Pons (tissue), 1 donor: ENCODE measurements around the gene TLE3.

Experiments
- DNase-seq: peaks from one replicate; pipeline ENCODE4 v3.0.0-alpha.2; 2016; ENCODE audit warnings: low spot score

The TLE3 gene

GRCh38 chr15:70048198-70048565 is 49.5 kb downstream of the TLE3 start:
- no peak for DNase-seq

DNA sequence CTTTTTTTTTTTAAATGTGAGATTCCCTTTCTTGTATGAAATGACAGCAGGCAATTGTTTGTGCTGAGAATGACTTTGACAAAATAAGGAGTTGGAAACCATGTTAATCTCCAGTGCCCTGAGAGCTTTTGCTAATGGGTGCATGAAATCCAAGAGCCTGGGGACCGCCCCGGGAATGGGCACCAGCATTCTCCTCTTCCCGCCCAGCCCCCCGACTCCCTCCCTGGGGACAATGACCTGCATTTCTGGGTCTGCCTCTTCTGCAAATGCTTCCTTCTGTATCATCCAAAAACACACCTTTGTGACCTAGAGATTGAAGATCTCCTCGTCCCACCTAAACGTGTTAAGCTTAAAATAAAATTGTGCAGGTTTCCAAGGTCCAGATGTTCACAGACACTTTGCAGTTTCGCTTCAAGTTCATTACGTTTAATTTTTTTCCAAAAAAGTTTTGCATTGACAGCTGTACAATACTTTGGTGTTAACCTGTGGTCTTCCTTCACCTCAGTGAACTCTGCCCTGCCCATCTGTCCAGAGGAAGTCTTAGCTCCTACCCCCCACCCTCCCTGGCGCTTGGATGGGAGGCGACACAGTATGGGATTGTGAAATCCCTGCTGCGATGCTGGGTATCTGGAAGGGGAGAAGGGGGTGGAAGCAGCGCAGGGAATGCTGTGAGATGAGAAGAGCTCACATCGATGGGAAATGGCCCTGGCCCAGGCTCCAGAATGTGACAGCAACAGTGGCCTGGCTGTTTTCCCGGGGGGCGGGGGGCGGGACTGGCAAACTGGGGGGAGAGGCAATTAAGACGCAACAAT is 50.1 kb downstream of the TLE3 start:
- DNase-seq = no peak

GRCh38 chr15:70046679-70047369 is 50.9 kb downstream of the TLE3 start:
- no peak for DNase-seq

DNA sequence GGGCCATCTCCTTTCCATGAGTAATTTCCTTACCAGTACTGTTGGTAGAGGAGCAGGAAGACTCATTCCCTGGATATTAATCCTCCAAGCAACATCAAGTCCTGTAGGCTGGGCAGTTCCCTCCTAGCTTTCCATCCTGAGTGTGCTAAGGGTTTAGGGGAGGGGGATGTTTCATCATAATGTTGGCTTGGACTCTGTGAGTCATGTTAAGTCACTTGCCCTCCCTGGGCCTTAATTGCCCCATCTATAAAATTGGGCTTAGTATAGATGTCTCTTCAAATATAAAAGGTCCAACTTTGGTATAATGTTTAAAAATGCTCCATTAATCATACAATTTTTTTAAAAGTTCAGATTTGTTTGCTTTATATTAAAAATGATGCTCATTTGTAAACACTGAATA is 52.7 kb downstream of the TLE3 start:
- DNase-seq = no peak

DNA sequence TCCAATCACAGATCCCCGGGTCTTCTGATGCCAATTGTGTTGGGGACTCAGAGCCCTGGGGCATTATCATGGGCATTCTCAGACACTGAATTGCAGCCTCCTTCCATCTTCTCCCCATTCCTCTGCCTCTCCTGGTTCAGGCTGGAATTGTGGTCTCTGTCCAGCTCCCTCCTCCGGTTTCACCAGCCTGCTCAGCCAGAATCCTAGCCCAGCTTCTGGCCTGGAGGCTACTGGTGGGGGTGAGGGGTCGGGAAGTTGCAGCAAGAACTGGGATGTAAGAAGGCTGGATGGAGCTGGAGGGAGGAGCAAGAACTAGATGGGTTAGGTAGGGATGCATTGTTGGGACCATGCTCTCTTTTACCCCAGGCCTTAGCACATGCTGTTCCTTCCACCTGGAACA is 53.5 kb downstream of the TLE3 start:
- DNase-seq = no peak

- no peak for DNase-seq
Observed at GRCh38 chr15:70043590-70043989, 54.1 kb downstream of the TLE3 start.

GRCh38 chr15:70042553-70043214 is 55.0 kb downstream of the TLE3 start:
- no peak for DNase-seq

GRCh38 chr15:70039917-70040316 is 57.8 kb downstream of the TLE3 start:
- no peak for DNase-seq

DNA sequence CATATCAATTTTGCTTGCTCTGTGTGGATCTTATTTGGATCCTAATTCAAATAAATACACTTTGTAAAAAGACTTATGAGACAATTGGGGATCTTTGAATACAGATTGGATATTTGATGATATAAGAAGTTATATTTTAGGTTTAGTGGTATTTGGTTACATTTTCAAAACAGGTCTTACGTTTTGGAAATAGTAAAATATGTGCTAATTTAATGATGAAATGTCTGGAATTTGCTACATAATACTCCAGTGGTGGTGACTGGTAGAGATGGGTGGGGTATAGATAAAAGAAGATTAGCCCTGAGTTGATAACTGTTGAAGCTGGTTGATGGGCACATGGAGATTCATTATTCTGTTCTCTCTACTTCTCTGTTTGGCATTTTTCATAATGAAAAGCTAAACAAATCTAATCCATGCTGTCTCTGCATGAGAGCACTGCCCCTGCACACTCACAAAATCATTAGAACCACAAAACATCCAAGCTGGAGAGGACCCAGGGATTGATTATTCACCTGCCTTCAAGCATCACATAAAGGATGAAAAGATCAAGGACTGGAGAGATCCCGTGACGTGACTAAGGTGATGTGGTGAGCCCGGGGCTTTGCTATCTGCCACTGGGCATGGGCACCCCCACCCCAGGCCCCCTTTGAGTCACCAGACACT is 58.9 kb downstream of the TLE3 start:
- DNase-seq = no peak

GRCh38 chr15:70037292-70037640 is 60.5 kb downstream of the TLE3 start:
- no peak for DNase-seq

DNA sequence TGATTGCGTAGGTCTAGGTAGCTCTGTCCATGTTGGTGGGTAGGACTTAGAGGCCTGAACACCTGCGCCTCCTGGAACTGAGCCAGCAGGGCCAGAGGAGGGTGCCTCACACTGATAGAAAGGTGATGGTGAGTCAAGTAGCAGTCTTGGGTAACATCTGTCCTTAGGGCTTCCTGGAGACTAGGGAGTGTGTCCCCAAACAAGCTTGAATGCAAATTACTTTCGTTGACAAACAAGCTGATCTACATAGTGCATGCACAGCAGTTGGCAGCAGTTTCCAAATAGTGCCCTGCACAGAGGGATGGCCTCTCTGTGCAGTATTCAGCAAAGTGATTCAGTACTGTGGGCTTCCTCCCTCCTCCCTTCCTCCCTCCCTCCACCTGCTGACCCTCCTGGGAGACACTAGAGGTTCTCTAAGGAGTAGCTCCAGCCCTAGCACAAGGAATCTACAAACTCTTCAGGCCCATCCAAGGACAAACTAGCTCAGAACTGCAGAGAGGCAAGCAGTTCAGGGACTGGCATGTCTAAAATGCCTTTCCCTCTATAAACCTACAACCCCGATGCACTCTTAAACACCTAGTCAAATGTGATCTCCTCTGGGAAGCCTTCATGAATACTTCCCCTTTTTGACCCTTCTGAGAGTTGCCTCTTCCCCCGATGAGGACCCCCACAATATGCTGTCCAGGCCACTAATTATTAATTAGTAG is 61.0 kb downstream of the TLE3 start:
- DNase-seq = no peak

DNA sequence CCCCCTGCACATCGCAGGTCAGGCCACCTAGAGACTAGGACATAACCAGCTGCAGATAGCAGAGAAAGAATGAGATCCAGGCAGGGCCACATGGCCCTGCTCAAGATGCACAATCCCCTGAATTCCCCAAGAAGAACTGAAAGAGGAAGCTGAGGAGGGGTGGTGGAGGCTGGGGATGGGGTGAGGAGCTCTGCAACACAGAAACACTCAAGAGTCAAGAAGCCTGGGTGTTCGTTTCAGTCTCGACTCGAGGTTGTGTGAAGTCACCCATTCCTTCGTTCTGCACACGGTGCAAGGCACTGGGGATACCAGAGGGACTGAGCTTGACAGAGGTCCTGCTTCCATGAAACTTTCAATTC is 62.0 kb downstream of the TLE3 start:
- DNase-seq = peak; percentile 66

- DNase-seq = no peak
Observed at GRCh38 chr15:70035051-70035718, 62.5 kb downstream of the TLE3 start.

DNA sequence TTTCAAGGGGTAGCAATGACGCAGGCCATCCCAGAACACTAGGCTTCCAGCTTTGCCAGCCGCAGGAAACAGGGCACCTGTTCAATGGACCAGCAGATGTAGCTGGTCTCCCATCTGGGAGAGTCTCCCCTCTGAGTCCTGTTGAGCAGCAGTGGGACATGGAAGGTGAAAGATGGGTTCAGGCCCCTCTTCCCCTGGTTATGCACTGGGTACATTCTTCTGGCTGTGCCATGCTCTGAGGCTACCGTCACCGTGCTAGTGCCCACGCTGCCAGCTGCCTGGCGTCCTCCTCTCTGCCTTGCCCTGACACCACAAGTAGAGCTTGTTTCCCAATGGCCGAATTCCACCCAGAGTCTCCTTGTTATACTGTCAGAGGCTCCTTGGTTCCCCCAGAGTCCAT is 63.1 kb downstream of the TLE3 start:
- no peak for DNase-seq

- DNase-seq = no peak
Observed at GRCh38 chr15:70034141-70034540, 63.6 kb downstream of the TLE3 start.

DNA sequence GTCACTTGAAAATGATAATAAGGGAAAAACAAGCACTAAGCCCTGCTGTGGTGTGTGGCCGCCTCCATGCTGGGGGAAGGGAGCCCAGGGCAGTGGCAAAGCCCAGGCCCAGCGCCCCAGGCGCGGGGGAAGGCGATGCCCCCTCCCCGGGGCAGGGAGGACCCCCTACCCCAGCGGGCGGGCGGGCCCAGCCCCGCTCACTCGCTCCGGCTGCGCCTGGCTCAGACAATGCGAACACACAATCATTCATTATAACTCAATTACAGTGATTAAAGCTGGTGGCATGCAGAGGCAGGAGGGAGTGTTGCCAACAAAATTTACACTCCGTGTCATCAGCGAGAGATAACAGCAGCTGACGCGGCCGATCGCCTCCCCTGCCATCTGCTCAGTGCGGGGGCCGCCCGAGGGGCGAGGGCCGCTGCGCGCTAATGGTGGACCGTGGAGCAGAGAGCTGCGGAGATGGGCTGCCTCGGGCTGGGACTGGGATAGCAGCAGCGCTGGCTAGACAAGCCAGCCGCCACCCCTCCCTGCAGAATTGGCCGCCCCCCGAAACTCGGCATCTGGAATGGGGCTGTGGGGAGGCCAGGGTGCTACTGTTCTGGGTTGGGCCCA is 64.1 kb downstream of the TLE3 start:
- peak; percentile 51 for DNase-seq

DNA sequence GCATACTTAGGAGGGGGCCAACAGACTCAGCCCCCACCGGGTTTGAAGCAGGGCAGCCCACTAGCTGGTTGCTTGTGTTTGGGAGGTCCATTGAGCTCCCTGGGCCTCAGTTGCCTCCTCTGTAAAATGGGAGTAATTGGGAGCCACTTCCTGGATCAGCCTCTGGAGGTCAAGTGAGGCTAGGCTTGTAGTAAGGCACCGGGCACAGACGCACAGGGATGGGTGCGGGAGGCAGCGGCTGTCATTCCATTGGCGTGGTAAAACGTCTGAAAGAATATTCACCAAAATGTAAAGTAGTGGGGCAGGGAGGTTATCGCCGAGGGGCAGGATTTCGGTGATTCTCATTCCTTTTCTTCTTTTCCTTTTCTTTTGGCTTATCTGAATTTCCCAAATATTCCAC is 64.6 kb downstream of the TLE3 start:
- DNase-seq = no peak

GRCh38 chr15:70032509-70032908 is 65.2 kb downstream of the TLE3 start:
- DNase-seq = no peak

DNA sequence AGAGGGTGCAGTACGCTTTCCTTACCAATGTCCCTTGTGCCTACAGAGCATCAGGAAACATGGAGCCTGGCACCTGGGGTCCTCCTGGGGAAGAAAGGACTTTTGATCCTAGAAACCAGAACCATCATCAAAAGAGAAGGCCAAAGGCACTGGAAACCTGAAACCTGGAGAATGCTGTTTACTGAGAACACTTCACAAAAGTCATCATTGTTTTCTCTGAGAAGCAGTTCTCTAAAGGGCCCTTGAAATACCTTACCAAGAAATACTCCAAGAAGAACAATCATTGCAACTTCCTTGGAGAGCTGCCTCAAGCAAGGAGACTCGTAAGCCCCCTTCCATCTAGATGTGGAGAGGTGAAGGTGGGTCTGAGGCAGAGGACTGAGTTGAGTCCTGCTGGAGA is 66.0 kb downstream of the TLE3 start:
- DNase-seq = no peak

GRCh38 chr15:70031261-70031660 is 66.5 kb downstream of the TLE3 start:
- DNase-seq = no peak

DNA sequence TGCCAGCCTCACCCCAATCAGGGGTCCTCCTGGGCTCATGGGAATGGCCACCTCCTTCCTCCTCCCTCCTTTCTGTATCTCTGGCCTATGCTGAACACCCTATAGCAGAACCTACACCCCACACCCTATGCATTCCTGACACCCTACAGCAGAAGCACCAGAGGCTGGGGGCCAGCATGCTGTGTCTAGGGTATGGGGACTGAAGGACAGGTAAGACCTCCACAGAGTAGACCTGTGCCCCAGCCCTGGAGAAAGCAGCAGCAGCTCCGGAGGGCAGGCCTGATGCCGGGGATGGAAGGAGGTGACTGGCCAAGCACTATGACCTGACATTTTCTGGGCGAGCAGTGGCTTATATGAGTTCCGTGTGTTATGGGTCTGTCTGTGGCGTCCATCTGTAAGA is 66.9 kb downstream of the TLE3 start:
- DNase-seq = no peak
